ENCODE measurements around the gene SERINC2. TPM values are rescaled to one million over a fixed set of nuclear protein-coding genes. Genes with fewer than 3 reads are reported as not detected.
"Not testable (repeated sequence)": the region's sequence is repeated elsewhere in the genome, so short reads cannot be mapped to it uniquely, and the experiment has no call there.

SERINC2 gene
- total and polyA plus RNA-seq, 9 of the 15 experiments (the other 6 are each of a cell fraction or from before 2014, with no cell fraction given) = 0.07 to 1.2 (median 0.70) TPM; not detected in 2

GRCh38 chr1:31386576-31387243, 26.3 kb upstream of the SERINC2 start:
- H3K36me3 ChIP-seq (ENCODE audit: control insufficient read depth, insufficient read depth, low read length); H3K4me3 ChIP-seq; ATAC-seq; H3K27ac ChIP-seq (ENCODE audit: extremely low read depth, low read depth, low read length); DNase-seq (ENCODE audit: extremely low read depth in 1 of 4, low spot score in 3 of 4); in situ Hi-C loops (cut with MboI); intact Hi-C loops (cut with micrococcal nuclease); H2AFZ ChIP-seq (ENCODE audit: low read depth, low read length); H3K79me2 ChIP-seq (ENCODE audit: control insufficient read depth, insufficient read depth, low read length); H3K9me3 ChIP-seq (replicated peaks; ENCODE audit: control insufficient read depth, insufficient read depth, low read depth, low read length); FAIRE-seq; CTCF ChIA-PET (ENCODE audit: low intra/inter-chr PET ratio); H3K4me1 ChIP-seq (replicated peaks in 1 of 2; ENCODE audit: control insufficient read depth in 2 of 2, insufficient read depth in 2 of 2, low read length in 2 of 2); H3K4me2 ChIP-seq (ENCODE audit: insufficient read depth, low read length); H3K9me1 ChIP-seq (ENCODE audit: control insufficient read depth, insufficient read depth, low read length); H3K9ac ChIP-seq (ENCODE audit: insufficient read depth in 1 of 2, low read depth in 2 of 2, low read length in 2 of 2); BruUV-seq (replicated peaks); TF ChIP-seq ATF3 (CRISPR knock-in tag; conservative IDR thresholded peaks at IDR 0.05): not testable (repeated sequence)
- 0% methylated on average over 8 of the region's 8 CpGs for WGBS (ENCODE audit: insufficient coverage, low coverage, missing lambda C conversion rate)
- POLR2A ChIA-PET = interaction anchor here (0.8 to 0.9 kb wide), 3 partner anchors 8 to 19 kb away, joined by 3 read pairs; no protein-coding TSS in a partner anchor
- Histone ChIP-seq H4K20me1 (replicated peaks; ENCODE audit: control insufficient read depth, insufficient read depth, low read length) (peaks cover 12% of the 10 kb centered on the region), H3K27me3 (ENCODE audit: control insufficient read depth in 2 of 2, insufficient read depth in 2 of 2, low read length in 2 of 2) (peaks cover 23 to 47% of the 10 kb centered on the region in 2 experiments; a peak in 4 of 5 replicates)
- TF ChIP-seq ATF3 (IDR thresholded peaks at IDR 0.05) = peak; percentile 40

- intact Hi-C loops (cut with micrococcal nuclease) = no loop called here
- 2% methylated on average over 10 of the region's 10 CpGs for WGBS (ENCODE audit: insufficient coverage, low coverage, missing lambda C conversion rate)
- H3K27ac ChIP-seq (ENCODE audit: extremely low read depth, low read depth, low read length) = no peak overlapping the region
- no peak overlapping the region for H3K4me2 ChIP-seq (ENCODE audit: insufficient read depth, low read length)
- FAIRE-seq (no peak), ATAC-seq (no peak), DNase-seq (ENCODE audit: extremely low read depth in 1 of 4, low spot score in 3 of 4) (no peak)
- H3K79me2 ChIP-seq (ENCODE audit: control insufficient read depth, insufficient read depth, low read length) = no peaks in the 10 kb centered on the region
- H3K27me3 ChIP-seq (ENCODE audit: control insufficient read depth in 2 of 2, insufficient read depth in 2 of 2, low read length in 2 of 2) = peaks cover 20 to 47% of the 10 kb centered on the region in 2 experiments; a peak in 4 of 5 replicates
- H3K4me1 ChIP-seq (replicated peaks in 1 of 2; ENCODE audit: control insufficient read depth in 2 of 2, insufficient read depth in 2 of 2, low read length in 2 of 2) = no peaks in the 10 kb centered on the region
- H2AFZ ChIP-seq (ENCODE audit: low read depth, low read length) = no peak overlapping the region
- no peak overlapping the region for H3K4me3 ChIP-seq
- no peak overlapping the region for H3K9ac ChIP-seq (ENCODE audit: insufficient read depth in 1 of 2, low read depth in 2 of 2, low read length in 2 of 2)
- in situ Hi-C loops (cut with MboI) = no loop called here
- POLR2A ChIA-PET = no interaction called here
- H4K20me1 ChIP-seq (replicated peaks; ENCODE audit: control insufficient read depth, insufficient read depth, low read length) = peaks cover 12% of the 10 kb centered on the region
- CTCF ChIA-PET (ENCODE audit: low intra/inter-chr PET ratio) = no interaction called here
- H3K9me1 ChIP-seq (ENCODE audit: control insufficient read depth, insufficient read depth, low read length) = no peaks in the 10 kb centered on the region
- no peaks in the 10 kb centered on the region for H3K9me3 ChIP-seq (replicated peaks; ENCODE audit: control insufficient read depth, insufficient read depth, low read depth, low read length)
- no peaks in the 10 kb centered on the region for H3K36me3 ChIP-seq (ENCODE audit: control insufficient read depth, insufficient read depth, low read length)
- TF ChIP-seq, protein P1, sequence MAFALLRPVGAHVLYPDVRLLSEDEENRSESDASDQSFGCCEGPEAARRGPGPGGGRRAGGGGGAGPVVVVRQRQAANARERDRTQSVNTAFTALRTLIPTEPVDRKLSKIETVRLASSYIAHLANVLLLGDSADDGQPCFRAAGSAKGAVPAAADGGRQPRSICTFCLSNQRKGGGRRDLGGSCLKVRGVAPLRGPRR (CRISPR knock-in tag; IDR thresholded peaks at IDR 0.05) = no peak
- TF ChIP-seq EGR1 (conservative IDR thresholded peaks at IDR 0.05) = peak; percentile 32
- TF ChIP-seq ZNF395 (CRISPR knock-in tag; IDR thresholded peaks at IDR 0.05) = no peak
- no peak for TF ChIP-seq KLF16 (IDR thresholded peaks at IDR 0.05)
- peak; percentile 51 for TF ChIP-seq ATF3 (IDR thresholded peaks at IDR 0.05)
- no peak for TF ChIP-seq ATF3 (CRISPR knock-in tag; conservative IDR thresholded peaks at IDR 0.05)
- BruUV-seq (replicated peaks) = no TSS peak
Measured at GRCh38 chr1:31387612-31388011, 25.4 kb upstream of the SERINC2 start.

All from K562 (cell line).